NCI-H460 (cell line): ENCODE measurements around the gene U2AF2. TPM values are rescaled to one million over a fixed set of nuclear protein-coding genes. Genes with fewer than 3 reads are reported as not detected.

Source experiments
- DNase-seq: peaks from one replicate; pipeline ENCODE4 v3.0.0-alpha.2; 2016; ENCODE audit warnings: low read depth; ENCODE audit errors: extremely low read depth
- total RNA-seq: library from RNA; depleted of rRNA; stranded (reverse); fragments of >200 nt; shearing (Covaris generic); gene quantifications from 2 replicates; pipeline ENCODE4 v1.2.3, GENCODE V29; 2014

The U2AF2 gene
- total RNA-seq, 1 experiment from 2014 or later = 72.4 TPM

DNA sequence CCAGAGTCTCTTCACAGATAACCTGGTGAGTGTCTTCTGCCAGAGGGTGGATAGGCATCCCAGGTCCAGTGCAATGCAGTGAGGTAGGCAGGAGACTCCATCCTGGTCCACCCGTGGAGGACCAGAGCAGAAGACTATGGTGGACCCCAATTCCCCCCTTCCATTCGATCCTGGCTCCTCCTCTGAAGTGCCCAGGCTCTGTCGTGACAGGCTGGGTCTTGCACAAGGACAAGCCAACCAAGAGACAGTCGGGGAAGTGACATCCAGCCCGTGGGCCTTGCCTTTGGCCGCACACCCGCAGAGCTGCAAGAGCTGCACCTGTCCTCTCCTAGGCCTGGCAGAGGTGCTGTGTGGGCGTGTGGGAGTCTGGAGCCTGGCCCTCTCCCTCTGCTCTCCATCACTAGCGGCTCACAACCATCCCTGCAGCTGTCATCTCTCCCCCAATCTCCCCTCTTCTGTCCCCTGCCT, 33.6 kb upstream of the U2AF2 start:
- no peak for DNase-seq

- DNase-seq = no peak
Observed at GRCh38 chr19:55621673-55622231, 33.1 kb upstream of the U2AF2 start.

DNA sequence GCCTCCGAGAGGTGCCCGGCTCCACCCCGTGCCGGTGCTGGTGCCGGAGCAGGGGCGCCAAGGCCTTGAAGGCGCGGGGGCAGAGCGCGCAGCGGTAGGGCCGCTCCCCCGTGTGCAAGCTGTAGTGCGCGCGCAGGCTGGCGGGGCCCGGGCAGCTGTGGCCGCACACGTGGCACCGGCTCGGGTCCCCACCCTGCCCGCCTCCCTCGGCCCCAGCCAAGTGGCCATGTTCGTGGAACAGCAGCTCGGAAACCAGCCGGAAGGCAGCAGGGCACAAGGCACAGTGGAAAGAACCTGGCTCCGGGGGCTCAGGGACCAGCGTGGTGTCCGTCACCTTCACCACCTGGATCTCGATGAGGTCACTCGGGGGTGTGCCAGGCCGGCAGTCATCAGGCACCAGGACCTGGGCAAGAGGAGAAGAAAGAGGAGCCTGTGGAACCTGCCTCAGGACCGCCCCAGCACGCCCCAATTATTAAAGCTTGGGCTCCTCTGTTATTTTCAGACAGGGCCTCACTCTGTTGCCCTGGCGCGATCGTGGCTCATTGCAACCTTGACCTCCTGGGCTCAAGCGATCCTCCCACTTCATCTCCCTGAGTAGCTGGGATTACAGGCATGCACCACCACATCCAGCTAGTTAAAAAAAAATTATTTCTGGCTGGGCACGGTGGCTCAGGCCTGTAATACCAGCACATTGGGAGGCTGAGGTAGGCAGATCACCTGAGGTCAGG, 32.4 kb upstream of the U2AF2 start:
- DNase-seq = no peak

DNA sequence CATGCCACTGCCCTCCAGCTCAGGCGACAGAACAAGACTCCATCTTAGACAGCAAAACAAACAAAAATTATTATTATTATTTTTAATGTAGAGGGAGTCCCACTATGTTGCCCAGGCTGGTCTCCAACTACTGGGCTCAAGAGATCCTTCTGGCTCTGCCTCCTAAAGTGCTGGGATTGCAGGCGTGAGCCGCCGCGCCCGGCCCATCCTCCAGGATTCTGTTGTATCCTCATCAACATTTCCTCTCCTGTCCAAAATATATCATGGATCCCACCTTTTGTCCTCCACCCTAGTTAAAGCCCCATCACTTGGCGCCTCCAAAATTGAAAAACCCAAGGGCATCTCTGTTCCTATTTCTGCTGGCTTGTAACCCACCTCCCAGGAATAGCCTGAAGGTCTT, 31.7 kb upstream of the U2AF2 start:
- no peak for DNase-seq

- no peak for DNase-seq
Observed at GRCh38 chr19:55623561-55623960, 31.3 kb upstream of the U2AF2 start.

- peak; percentile 82 for DNase-seq
Observed at GRCh38 chr19:55624109-55625003, 30.5 kb upstream of the U2AF2 start, which contains the start of gene ZNF784. Gene ZNF784, minus strand, starts transcription at chr19:55624566. Its CDS starts 5 bp downstream, at chr19:55624561.

GRCh38 chr19:55625004-55625326, 29.9 kb upstream of the U2AF2 start:
- DNase-seq = no peak

DNA sequence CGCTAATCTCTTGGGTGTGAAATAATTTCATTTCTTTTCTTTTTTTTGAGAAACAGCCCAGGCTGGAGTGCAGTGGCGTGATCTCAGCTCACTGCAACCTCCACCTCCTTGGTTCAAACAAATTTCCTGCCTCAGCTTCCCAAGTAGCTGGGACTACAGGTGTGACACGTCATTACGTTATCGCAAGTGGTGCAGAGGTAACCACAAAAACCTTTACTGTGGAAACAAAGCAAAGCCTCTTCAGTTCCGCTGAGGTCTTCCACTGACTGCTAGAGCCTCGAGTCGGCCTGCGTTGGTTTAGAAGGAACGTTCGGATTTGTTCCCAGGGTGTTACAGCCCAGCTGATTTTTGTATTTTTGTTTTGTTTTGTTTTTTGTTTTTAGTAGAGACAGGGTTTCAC, 28.5 kb upstream of the U2AF2 start:
- no peak for DNase-seq

- peak; percentile 85 for DNase-seq
Observed at GRCh38 chr19:55632463-55632834, 22.4 kb upstream of the U2AF2 start.

DNA sequence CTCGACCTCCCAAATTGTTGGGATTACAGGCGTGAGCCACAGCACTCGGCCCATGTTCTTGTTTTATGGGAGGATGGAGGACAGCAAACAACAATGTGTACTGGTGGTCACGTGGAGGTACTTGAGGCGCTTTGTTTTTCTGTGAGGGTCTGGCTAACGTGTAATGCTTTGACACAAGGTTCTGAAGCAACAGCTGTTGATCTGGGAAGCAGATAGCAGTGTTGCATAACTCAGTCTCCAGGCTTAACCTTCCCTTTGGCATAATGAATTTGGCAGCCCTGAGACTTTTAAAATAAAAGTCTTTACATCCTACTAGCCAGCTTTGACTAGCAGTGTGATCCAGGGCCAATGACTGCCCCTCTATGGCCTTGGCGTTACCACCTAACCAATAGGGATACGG, 21.0 kb upstream of the U2AF2 start:
- DNase-seq = no peak

DNA sequence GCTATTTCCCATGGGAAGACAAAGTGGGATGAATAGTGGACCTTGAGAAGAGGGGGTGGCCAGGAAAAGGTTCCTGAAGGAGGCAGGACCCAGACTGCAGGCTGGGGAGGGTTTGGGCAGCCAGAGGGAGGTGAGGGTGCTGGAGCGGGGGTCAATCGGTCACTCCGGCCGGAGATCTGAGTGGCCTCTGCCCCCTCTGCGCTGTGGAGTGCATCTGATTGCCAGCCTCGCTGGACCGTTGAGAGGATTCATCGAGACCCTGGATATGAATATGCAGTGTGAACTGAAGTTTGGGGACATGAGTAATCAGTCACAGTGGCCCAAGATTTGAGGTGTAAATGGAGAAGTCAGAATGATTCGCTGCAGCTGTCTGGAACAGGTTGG, 19.5 kb upstream of the U2AF2 start:
- DNase-seq = no peak

DNA sequence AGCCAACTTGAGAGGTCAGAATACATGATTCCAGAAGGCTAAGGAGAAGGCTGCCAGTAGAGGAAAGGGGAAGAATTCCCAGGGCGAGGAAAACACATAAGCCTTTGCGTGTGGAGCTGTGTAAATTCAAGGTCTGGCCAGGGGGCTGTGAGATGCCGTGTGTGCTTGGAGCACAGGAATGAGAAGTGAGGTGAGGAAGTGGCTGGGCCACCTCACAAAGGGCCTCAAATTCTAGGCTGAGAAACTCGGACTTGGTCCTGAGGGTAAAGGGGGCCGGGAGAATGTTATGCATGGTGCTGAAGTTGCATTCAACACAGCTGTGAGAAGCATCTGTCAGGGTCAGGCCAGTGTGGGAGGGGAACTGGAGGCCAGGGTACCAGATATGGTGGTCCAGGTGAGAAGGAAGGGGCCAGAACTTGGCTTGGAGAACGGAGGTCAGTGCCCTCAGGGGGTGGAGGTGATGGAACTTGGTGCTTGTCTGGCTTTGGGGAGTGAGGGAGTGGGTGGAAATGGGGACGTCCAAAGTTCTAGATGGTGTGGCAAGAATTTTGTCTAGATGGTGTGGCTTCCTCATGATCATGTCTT, 18.9 kb upstream of the U2AF2 start:
- no peak for DNase-seq

GRCh38 chr19:55636723-55637122, 18.1 kb upstream of the U2AF2 start:
- no peak for DNase-seq

DNA sequence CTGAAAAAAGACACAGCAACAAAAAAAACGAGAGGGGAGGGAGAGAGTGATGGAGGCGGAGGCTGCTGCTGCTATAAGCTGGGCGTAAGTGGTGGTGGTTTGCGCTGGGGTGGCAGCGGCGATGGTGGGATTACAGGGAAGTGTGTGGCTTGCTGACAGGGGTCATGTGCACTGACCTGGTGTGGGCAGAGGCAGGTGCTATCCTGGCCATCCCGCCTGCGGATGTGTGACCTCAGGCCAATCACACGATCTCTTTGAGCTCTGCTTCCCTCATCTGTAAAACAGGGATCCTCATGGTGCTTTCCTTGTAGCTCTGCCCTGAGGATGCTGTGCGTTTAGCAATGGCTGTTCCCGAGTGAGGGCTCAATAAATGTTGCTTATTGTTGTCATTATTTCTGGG, 17.3 kb upstream of the U2AF2 start:
- no peak for DNase-seq

- peak; percentile 60 for DNase-seq
Observed at GRCh38 chr19:55638864-55639359, 15.9 kb upstream of the U2AF2 start.

GRCh38 chr19:55640043-55640576, 14.7 kb upstream of the U2AF2 start:
- no peak for DNase-seq

GRCh38 chr19:55640577-55641425, 14.0 kb upstream of the U2AF2 start, which contains the start of gene ZNF580:
Gene ZNF580, plus strand, starts transcription at chr19:55641002. Its CDS starts 1,507 bp downstream, at chr19:55642509.
- peak; percentile 30 for DNase-seq

GRCh38 chr19:55641426-55642152, 13.2 kb upstream of the U2AF2 start:
- DNase-seq = no peak
